IPS-18a (cell line): Measurements from ENCODE around the gene TAF11L6.
"Not testable (repeated sequence)": the region's sequence is repeated elsewhere in the genome, so short reads cannot be mapped to it uniquely, and the experiment has no call there.

Experiments
- H3K27ac ChIP-seq: one replicate; pipeline ENCODE4 v1.5.1; 2013; ENCODE audit warnings: low read length
- H3K27me3 ChIP-seq: one replicate; pipeline ENCODE4 v1.6.1; 2013; ENCODE audit warnings: mild to moderate bottlenecking, low read length; ENCODE audit not compliant: control insufficient read depth, insufficient read depth
- H3K36me3 ChIP-seq: one replicate; pipeline ENCODE4 v1.6.1; 2013; ENCODE audit warnings: low read depth, low read length; ENCODE audit not compliant: control insufficient read depth
- H3K4me1 ChIP-seq: one replicate; pipeline ENCODE4 v1.6.1; 2013; ENCODE audit warnings: low read depth, low read length; ENCODE audit not compliant: control insufficient read depth
- H3K4me3 ChIP-seq: one replicate; pipeline ENCODE4 v1.5.1; 2013; ENCODE audit warnings: low read length
- H3K9ac ChIP-seq: one replicate; pipeline ENCODE4 v1.6.1; 2013; ENCODE audit warnings: mild to moderate bottlenecking, low read length, moderate library complexity
- H3K9me3 ChIP-seq: one replicate; pipeline ENCODE4 v1.6.1; 2013; ENCODE audit warnings: low read depth, low read length; ENCODE audit not compliant: control insufficient read depth

Gene TAF11L6

DNA sequence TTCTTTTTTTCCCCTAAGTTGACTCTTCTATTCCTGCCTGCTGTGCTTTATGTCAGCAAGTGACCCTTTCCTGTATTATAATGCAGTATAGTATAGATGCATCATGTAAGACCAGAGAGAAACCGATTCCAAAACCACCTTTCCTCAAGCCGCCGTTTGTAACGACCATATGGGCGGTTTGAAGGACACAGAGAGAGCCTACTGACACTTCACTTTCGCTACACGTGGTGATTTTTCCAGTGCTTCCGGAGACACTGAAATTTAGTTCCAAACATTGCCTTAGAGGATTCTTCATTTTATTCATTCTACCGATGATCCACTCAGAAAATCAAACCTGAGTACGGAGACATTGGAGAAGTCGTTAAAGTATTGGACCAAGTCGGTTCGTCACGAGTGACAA, 9.0 kb upstream of the TAF11L6 start:
- not testable (repeated sequence) for H3K9me3 ChIP-seq, H3K9ac ChIP-seq, H3K4me1 ChIP-seq

DNA sequence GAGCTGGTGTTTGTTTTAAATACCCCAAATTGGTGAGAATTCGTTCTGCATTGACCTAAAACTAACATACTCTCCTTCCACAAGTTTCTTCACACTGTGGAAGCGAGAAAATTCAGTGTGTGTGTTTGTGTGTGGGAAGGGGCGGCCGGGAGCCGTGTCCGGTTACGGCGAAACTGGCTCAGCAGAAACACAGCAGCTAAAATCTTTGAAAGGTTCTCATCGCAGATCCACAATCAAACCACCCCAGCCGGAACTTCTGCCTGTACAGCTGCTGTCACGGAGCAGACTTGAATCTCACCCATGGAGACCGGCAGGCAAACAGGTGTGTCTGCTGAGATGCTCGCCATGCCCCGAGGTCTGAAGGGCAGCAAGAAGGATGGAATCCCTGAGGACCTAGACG, 7.0 kb upstream of the TAF11L6 start, which contains the start of gene TAF11L4:
TSS of gene TAF11L4 (plus strand) at position 301 of the 400 bp plus-strand sequence.
- H3K27ac ChIP-seq, H3K4me3 ChIP-seq, H3K9me3 ChIP-seq, H3K4me1 ChIP-seq, H3K36me3 ChIP-seq, H3K9ac ChIP-seq, H3K27me3 ChIP-seq: not testable (repeated sequence)

More for the DNA sequence above, 9.0 kb upstream of the TAF11L6 start:
- not testable (repeated sequence) for H3K4me3 ChIP-seq, H3K27me3 ChIP-seq, H3K27ac ChIP-seq, H3K36me3 ChIP-seq

- H3K36me3 ChIP-seq, H3K27me3 ChIP-seq, H3K27ac ChIP-seq, H3K9ac ChIP-seq, H3K4me3 ChIP-seq, H3K4me1 ChIP-seq, H3K9me3 ChIP-seq: not testable (repeated sequence)
Observed at GRCh38 chr5:17524935-17525334, 3.5 kb upstream of the TAF11L6 start, which contains the start of gene TAF11L5. TSS of gene TAF11L5 (plus strand) at chr5:17525235.

- H3K4me1 ChIP-seq, H3K27ac ChIP-seq, H3K4me3 ChIP-seq, H3K27me3 ChIP-seq, H3K9ac ChIP-seq, H3K9me3 ChIP-seq, H3K36me3 ChIP-seq: not testable (repeated sequence)
Observed at GRCh38 chr5:17526504-17526903, 2.0 kb upstream of the TAF11L6 start.
